Loucy (cell line): ENCODE measurements around the gene FOXC2.

Experiments used
- CTCF ChIP-seq: fragments of 200-600 bp; sonication (generic); conservative IDR thresholded peaks from 2 replicates; pipeline ENCODE4 v1.5.1; 2014; ENCODE audit warnings: mild to moderate bottlenecking, antibody characterized with exemption, low read length
- EZH2phosphoT487 ChIP-seq: fragments of 200-600 bp; IDR thresholded peaks from 2 replicates; pipeline ENCODE4 v1.6.1; 2018; ENCODE audit warnings: antibody characterized with exemption, mild to moderate bottlenecking, moderate library complexity, borderline replicate concordance

GRCh38 chr16:86534779-86535615, 31.6 kb upstream of the FOXC2 start:
- no peak for TF ChIP-seq CTCF
- TF ChIP-seq EZH2phosphoT487, result no peak
